ENCODE results near the gene IPO13.
A peak's percentile ranks its signal among the peaks of the same experiment; 100 is the strongest.

Gene IPO13

GRCh38 chr1:43930168-43930948, 16.4 kb upstream of the IPO13 start:
- no peak for DNase-seq

DNA sequence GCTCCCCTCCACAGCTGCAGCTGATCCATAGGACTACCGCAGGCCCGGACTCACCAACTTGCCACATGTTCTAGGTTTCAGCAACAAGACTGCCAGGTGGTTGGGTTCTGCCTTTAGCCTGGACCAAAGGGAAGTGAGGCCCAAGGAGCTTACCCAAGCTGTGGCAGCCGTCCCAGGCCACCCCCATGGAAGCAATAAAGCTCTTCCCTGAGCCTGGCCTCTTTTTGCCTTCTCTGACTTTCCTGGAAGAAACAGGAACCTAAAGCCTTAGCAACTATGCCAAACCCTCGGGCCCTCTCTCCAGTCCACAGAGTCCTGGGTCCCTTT, 15.8 kb upstream of the IPO13 start:
- no peak for DNase-seq

GRCh38 chr1:43931711-43932660, 14.8 kb upstream of the IPO13 start:
- no peak for DNase-seq

- no peak for DNase-seq
These were observed 13.9 kb upstream of the IPO13 start for GRCh38 chr1:43932786-43933385.

- no peak for DNase-seq
These were observed 13.2 kb upstream of the IPO13 start, which contains the start of gene ARTN for GRCh38 chr1:43933386-43934100. ARTN (plus strand) TSS chr1:43933801; CDS start chr1:43935657, 1,856 bp downstream.

DNA sequence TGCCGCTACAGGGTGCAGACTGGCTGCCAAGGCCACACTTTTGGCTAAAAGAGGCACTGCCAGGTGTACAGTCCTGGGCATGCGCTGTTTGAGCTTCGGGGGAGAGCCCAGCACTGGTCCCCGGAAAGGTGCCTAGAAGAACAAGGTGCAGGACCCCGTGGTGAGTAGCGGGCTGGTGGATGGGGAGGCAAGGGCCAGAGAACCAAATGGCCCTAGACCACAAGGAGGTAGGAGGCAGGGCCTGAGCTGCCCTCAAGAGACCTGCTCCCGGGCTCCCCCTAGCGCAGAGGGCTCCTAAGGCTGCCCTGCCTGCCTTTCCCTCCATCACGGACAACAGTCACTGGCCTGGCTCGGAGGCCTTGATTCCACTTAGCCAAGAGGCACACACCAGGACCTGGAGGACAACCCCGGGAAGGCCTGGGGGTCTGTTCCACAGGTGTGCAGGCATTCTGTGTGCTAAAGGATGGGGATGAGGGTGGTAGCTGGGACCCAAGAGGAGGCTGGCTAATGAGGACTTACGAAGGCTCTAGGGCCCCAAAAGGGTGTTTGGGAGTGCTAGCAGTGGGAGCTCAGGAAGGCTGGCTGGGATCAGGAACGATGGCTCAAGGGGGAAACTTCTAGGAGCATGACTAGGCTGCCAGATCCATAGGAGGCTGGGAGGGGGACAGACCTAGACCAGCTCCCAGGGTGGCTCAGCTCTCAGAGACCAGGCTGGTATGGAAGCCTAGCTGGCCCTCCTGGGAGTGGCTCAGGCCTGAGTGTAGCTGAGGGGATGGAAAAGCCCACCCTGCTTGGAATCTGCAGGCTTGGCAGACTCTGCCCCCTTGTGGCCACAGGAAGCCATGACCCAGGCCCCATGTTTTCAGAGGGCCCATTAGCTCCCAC, 12.4 kb upstream of the IPO13 start:
- peak; percentile 56 for DNase-seq

- no peak for DNase-seq
These were observed 11.8 kb upstream of the IPO13 start for GRCh38 chr1:43934986-43935324.

DNA sequence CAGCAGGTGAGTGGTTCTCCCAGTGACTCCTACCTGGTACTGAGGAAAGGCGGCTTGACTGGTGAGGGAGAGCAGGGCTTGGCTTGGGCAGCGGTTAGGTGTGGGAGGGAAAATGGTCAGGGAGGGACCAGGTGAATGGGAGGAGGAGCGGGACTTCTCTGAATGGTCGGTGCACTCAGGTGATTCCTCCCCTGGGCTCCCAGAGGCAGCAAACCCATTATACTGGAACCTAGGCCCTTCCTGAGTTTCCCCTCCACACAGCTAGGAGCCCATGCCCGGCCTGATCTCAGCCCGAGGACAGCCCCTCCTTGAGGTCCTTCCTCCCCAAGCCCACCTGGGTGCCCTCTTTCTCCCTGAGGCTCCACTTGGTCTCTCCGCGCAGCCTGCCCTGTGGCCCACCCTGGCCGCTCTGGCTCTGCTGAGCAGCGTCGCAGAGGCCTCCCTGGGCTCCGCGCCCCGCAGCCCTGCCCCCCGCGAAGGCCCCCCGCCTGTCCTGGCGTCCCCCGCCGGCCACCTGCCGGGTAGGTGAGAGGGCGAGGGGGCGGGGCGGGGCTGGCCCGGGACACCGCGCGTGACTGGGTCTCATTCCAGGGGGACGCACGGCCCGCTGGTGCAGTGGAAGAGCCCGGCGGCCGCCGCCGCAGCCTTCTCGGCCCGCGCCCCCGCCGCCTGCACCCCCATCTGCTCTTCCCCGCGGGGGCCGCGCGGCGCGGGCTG, 10.9 kb upstream of the IPO13 start:
- no peak for DNase-seq

- no peak for DNase-seq
These were observed 10.2 kb upstream of the IPO13 start for GRCh38 chr1:43936431-43937151.

DNA sequence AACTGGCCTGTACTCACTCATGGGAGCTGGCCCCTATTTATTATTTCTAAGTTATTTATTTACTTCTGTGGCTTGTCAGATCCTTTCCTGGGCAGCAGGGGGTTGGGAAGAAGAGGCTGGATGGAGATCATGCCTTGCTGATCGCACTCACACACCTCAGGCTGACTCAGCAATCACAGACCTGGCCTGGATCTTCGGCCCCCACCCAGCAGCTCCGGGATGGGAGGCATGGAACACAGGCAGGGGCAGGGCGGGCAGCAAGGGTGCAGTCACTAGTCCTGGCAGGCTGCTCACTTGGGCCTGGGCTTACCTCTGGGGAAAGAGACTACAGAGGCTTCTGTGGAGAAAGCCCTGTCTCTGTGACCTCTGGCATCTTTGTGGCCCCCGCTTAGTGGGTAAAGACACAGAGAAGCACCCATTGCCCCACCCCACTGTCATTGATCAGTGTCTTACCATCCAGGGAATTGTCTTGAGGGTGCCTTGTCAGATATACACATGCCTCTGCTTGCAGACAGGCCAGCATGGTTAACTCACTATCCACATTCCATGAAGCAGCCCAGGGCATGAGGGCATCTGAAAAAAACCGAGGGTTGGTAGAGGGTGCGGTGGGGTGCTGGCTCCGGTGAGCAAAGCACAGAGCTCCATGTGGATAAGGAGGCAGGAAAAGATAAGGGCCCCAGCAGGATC, 9.4 kb upstream of the IPO13 start:
- DNase-seq = no peak

GRCh38 chr1:43938383-43938782, 8.4 kb upstream of the IPO13 start:
- DNase-seq = no peak

DNA sequence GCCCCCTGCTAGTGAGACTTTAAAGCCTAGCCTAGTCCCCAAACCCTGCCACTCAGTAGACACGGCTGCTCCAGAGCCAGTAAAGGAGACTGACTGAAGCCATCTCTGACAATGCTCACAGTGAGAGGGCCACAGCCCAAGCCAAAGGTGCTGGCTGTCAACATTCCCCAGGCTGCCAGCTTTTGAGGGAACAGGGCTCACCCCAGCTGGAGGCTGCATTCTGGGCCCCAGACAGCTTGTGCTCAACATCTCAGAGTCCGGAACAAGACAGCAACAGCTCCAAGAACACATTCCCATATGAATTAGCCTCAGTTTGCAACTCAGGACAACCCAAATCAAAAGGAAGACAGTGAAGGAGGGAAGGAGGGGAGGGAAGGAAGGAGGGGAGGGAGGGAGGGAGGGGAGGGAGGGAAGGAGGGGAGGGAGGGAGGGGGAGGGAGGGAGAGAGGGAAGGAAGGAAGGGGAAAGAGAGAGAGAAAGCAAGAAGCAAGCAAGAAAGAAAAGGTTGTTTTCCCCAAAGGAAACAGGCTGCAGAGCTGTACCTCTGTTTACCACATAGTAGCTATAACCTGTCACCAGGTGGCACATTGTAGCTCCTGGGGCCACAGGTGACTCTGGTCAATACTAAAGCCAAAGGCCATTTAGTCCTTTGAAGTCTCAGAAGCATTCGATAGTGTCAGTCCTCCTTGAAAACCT, 7.7 kb upstream of the IPO13 start:
- DNase-seq = no peak

DNA sequence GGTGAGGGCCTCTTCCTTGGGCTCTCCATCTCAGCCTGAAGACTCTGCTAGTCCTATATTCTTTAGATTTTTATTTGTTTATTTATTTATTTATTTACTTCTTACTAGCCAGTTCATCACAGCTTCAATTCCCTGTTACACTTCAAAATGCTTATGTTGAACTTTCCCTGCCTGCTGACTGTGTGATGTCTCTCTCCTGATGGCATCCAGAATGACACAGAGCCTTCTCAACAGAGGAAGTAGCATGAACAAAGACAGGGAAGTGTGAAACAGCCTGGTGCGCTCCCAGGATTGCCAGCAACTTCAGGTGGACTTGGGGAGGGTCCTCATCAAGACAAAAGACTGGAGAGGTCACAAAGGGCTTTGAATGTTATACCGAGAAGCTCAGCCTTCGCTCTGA, 4.3 kb upstream of the IPO13 start:
- no peak for DNase-seq

- DNase-seq = no peak
These were observed 1.9 kb upstream of the IPO13 start for GRCh38 chr1:43944860-43945259.

DNA sequence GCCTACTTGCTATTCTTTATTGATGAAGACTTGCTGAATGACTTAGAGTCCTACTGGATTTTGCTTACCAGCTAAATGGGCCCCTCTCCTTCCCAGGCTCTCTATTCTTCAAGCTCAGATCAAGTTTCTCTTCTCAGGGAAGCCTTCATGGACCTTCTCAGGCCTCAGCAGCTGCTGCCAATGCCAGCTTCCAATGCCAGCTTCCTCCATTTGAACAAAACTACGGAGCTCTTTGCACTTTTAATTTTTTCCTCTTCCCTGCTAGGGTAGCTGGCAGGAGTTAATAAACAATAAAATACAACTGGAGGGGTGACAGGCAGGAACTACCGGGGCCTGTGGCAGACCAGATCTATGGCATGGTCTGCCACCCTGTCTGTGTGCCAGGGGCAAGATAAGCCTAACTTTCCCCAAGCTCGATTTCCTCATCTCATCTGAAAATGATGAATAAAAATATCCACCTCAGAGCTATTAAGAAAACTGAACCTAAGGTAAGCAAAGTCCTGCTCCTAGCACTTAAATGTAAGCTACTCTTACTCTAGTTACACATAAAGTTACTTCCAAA, 995 bp upstream of the IPO13 start:
- no peak for DNase-seq

- DNase-seq = no peak
These were observed 517 bp downstream of the IPO13 start for GRCh38 chr1:43947061-43947873.

DNA sequence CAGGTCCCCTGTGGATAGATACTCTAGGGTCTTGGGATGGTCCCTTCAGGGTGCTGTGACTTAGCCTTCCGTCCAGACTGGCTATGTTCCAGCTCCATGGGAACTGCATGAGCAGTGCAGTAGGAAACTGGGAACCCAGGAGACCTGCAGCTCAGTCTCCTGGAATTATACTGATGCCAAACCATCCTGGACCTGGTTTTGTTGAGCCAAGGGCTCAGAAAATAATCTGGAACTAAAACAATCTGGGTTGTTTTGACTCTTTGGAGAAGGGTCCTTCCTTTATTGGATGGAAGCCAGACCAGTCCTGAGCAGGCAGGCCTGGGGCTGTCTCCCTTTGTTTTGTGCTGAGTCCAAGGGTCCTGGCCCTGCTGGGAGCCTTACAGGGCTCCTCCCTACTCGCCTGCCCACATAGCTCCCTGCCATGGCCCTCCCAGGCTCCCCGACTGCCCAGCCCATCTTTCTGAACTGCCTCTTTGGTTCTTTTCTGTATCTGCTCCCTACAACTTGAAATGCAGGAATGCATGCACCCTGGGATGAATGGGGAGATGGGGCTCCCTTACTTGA, 1.2 kb downstream of the IPO13 start:
- DNase-seq = no peak

GRCh38 chr1:43949678-43950077, 2.9 kb downstream of the IPO13 start:
- no peak for DNase-seq

All from CD4-positive, alpha-beta T cell treated with Interleukin-15 for 1 hour (primary cell).